OCI-LY3 (cell line): Measurements from ENCODE around the gene SEC14L1.

Experiments used
- H2AFZ ChIP-seq: fragments of 200-600, 300-600 bp; shearing (Covaris generic); 2 replicates; pipeline ENCODE4 v1.6.0; 2014; ENCODE audit warnings: antibody characterized with exemption, low read depth, low read length
- H3K27ac ChIP-seq: fragments of 200-600, 300-600 bp; sonication (generic); 2 replicates; pipeline ENCODE4 v1.5.1; 2014; ENCODE audit warnings: mild to moderate bottlenecking, low read length, moderate library complexity, mixed read lengths
- H3K27me3 ChIP-seq: fragments of 200-600, 300-600 bp; sonication (generic); 2 replicates; pipeline ENCODE4 v1.6.1; 2014; ENCODE audit warnings: low read depth, low read length, mixed read lengths
- H3K36me3 ChIP-seq: fragments of 200-600, 300-600 bp; sonication (generic); replicated peaks from 2 replicates; pipeline ENCODE3; 2014; ENCODE audit warnings: low read depth, low read length, mixed read lengths
- H3K4me1 ChIP-seq: fragments of 300-600, 200-600 bp; sonication (generic); 2 replicates; pipeline ENCODE4 v1.6.1; 2014; ENCODE audit warnings: low read length, mixed read lengths
- H3K4me2 ChIP-seq: fragments of 200-600, 300-600 bp; sonication (generic); 2 replicates; pipeline ENCODE4 v1.6.1; 2014; ENCODE audit warnings: low read length, mixed read lengths
- H3K4me3 ChIP-seq: fragments of 300-600, 200-600 bp; sonication (generic); 2 replicates; pipeline ENCODE4 v1.5.1; 2014; ENCODE audit warnings: antibody characterized with exemption, mild to moderate bottlenecking, low read length, moderate library complexity
- H3K79me2 ChIP-seq: fragments of 300-600, 200-600 bp; shearing (Covaris generic); 2 replicates; pipeline ENCODE4 v1.6.1; 2014; ENCODE audit warnings: mild to moderate bottlenecking, low read length, mixed read lengths
- H3K9ac ChIP-seq: fragments of 300-600, 200-600 bp; shearing (Covaris generic); 2 replicates; pipeline ENCODE4 v1.6.0; 2014; ENCODE audit warnings: mild to moderate bottlenecking, low read length, moderate library complexity
- H3K9me3 ChIP-seq: fragments of 200-600, 300-600 bp; shearing (Covaris generic); 2 replicates; pipeline ENCODE4 v1.6.1; 2014; ENCODE audit warnings: low read length, mixed read lengths; ENCODE audit not compliant: insufficient read depth
- H4K20me1 ChIP-seq: fragments of 200-600, 300-600 bp; sonication (generic); 2 replicates; pipeline ENCODE4 v1.6.1; 2016; ENCODE audit warnings: low read length, mixed read lengths; ENCODE audit not compliant: insufficient read depth
- EZH2phosphoT487 ChIP-seq: fragments of 200-600 bp; shearing (Covaris generic); IDR thresholded peaks from 2 replicates; pipeline ENCODE4 v1.6.1; 2018; ENCODE audit warnings: antibody characterized with exemption, mixed run types, low read depth
- TF ChIP-seq, protein P1 (sequence below): fragments of 200-600, 300-600 bp; sonication (generic); IDR thresholded peaks from 2 replicates; pipeline ENCODE4 v1.5.1; 2014; ENCODE audit warnings: antibody characterized with exemption, low read length, low read depth

The SEC14L1 gene

GRCh38 chr17:77245162-77245926, 104.6 kb downstream of the SEC14L1 start:
- Histone ChIP-seq H3K27me3 (peaks cover 23% of the 10 kb centered on the region), H4K20me1 (no peaks in the 10 kb centered on the region), H3K27ac (no peak overlapping the region), H3K4me1 (no peaks in the 10 kb centered on the region), H3K9me3 (no peaks in the 10 kb centered on the region), H2AFZ (no peak overlapping the region), H3K9ac (no peak overlapping the region), H3K4me3 (no peak overlapping the region), H3K4me2 (no peak overlapping the region), H3K79me2 (no peaks in the 10 kb centered on the region), H3K36me3 (no peaks in the 10 kb centered on the region)
- TF ChIP-seq EZH2phosphoT487, result no peak

DNA sequence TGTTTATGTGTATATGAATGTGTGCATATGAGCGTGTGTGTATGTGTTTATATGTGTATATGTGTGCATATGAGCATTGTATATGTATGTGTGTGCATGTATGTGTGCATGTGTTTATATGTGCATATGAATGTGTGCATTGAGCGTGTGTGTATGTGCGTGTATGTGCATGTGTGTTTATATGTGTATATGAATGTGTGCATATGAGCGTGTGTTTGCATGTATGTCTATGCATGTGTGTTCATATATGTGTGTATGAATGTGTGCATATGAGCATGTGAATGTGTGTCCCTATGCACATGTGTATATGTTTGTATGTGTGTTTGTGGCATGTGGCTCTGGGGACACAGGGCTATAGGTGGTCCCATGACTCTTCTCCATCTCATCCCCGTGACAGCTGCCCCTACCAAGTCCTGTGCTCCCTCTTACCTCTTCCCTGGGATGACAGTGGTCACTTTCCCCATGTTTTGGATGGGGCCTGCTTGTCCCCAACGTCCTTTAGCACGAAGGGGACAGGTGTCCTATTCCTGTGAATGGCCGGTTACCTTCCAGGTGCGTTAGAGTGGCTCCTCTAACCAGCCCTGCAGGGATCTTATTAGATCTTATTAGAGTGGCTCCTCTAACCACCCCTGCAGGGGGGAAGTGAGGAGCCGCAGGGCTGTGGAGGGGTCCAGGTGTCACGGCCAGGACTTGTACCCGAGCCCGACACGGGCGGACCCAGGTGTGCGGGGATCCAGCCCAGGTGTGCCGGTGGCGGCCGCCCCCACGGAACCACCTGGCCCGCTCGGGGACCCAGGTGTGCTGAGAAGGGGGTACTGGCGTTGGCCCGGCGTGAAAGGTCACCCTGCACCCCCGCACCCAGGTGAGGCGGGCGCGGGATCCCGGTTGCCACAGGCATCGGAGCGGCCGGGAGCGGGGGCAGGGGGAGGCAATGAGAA, 105.6 kb downstream of the SEC14L1 start:
- H3K79me2 ChIP-seq, result no peaks in the 10 kb centered on the region
- peak overlapping the region; percentile 41; the same call in 1 of the 2 replicates for H3K9ac ChIP-seq
- H3K4me3 ChIP-seq, result peak overlapping the region; percentile 79
- H3K9me3 ChIP-seq, result no peaks in the 10 kb centered on the region
- peaks cover 24% of the 10 kb centered on the region for H3K27me3 ChIP-seq
- no peak for TF ChIP-seq EZH2phosphoT487
- TF ChIP-seq, protein P1, sequence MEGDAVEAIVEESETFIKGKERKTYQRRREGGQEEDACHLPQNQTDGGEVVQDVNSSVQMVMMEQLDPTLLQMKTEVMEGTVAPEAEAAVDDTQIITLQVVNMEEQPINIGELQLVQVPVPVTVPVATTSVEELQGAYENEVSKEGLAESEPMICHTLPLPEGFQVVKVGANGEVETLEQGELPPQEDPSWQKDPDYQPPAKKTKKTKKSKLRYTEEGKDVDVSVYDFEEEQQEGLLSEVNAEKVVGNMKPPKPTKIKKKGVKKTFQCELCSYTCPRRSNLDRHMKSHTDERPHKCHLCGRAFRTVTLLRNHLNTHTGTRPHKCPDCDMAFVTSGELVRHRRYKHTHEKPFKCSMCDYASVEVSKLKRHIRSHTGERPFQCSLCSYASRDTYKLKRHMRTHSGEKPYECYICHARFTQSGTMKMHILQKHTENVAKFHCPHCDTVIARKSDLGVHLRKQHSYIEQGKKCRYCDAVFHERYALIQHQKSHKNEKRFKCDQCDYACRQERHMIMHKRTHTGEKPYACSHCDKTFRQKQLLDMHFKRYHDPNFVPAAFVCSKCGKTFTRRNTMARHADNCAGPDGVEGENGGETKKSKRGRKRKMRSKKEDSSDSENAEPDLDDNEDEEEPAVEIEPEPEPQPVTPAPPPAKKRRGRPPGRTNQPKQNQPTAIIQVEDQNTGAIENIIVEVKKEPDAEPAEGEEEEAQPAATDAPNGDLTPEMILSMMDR, result no peak
- H4K20me1 ChIP-seq, result no peaks in the 10 kb centered on the region
- no peaks in the 10 kb centered on the region for H3K36me3 ChIP-seq
- H3K4me2 ChIP-seq, result peak overlapping the region; percentile 75
- no peaks in the 10 kb centered on the region for H3K4me1 ChIP-seq
- no peak overlapping the region for H3K27ac ChIP-seq
- peak overlapping the region; percentile 17; the same call in 1 of the 2 replicates for H2AFZ ChIP-seq

- Histone ChIP-seq H3K9ac (peak overlapping the region; percentile 41; the same call in 1 of the 2 replicates), H3K4me2 (peak overlapping the region; percentile 75), H4K20me1 (no peaks in the 10 kb centered on the region), H3K27me3 (peaks cover 28% of the 10 kb centered on the region), H3K36me3 (no peaks in the 10 kb centered on the region), H3K4me3 (peak overlapping the region; percentile 79), H3K4me1 (no peaks in the 10 kb centered on the region), H3K9me3 (no peaks in the 10 kb centered on the region), H2AFZ (peak overlapping the region; percentile 37; the same call in 1 of the 2 replicates), H3K79me2 (no peaks in the 10 kb centered on the region), H3K27ac (no peak overlapping the region)
- TF ChIP-seq, protein P1, result peak; percentile 92
- TF ChIP-seq EZH2phosphoT487, result no peak
Observed at GRCh38 chr17:77247048-77247541, 106.3 kb downstream of the SEC14L1 start.

DNA sequence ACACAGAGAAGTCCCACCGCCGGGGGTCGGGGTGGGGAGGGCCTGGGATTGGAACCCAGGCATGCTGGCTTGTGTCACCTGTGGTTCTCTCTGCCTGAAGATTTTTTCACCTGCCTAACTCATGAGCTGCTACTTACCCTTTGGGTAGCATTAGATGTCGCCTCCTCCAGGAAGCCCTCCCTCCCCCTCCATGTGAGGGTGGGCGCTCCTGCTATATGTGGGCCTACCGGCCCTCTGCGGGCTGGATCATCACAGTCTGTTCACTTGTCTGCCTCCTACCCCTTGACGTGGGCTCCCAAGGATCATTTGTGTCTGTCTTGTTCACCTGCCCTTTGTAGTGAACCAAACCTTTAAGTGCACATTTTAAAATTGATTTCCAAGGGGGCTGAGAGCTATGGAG, 106.8 kb downstream of the SEC14L1 start:
- Histone ChIP-seq H3K4me1 (no peaks in the 10 kb centered on the region), H4K20me1 (no peaks in the 10 kb centered on the region), H2AFZ (peak overlapping the region; percentile 37; the same call in 1 of the 2 replicates), H3K4me3 (peak overlapping the region; percentile 79), H3K36me3 (no peaks in the 10 kb centered on the region), H3K27me3 (peaks cover 28% of the 10 kb centered on the region), H3K79me2 (no peaks in the 10 kb centered on the region), H3K9me3 (no peaks in the 10 kb centered on the region), H3K4me2 (peak overlapping the region; percentile 75), H3K27ac (no peak overlapping the region), H3K9ac (no peak overlapping the region)
- no peak for TF ChIP-seq EZH2phosphoT487
- TF ChIP-seq, protein P1, result no peak
